Head of caudate nucleus (tissue), 42 donors: ENCODE results near the gene DUSP5.

ENCODE experiments used
- DNase-seq, 42 donors: peaks; one replicate each; pipeline versions ENCODE4 v3.0.0 to v3.0.0-alpha.2; 2020 to 2021; ENCODE audit warnings: mixed read lengths in 7 of 42
- intact Hi-C: fragments of 100-400 bp; cut with DNase I; formaldehyde crosslinking; loops from one replicate; pipeline ENCODE4 v1.15.0; 2022

The DUSP5 gene

GRCh38 chr10:110475722-110476515 is 21.8 kb upstream of the DUSP5 start:
- intact Hi-C loops, result no loop called here

DNA sequence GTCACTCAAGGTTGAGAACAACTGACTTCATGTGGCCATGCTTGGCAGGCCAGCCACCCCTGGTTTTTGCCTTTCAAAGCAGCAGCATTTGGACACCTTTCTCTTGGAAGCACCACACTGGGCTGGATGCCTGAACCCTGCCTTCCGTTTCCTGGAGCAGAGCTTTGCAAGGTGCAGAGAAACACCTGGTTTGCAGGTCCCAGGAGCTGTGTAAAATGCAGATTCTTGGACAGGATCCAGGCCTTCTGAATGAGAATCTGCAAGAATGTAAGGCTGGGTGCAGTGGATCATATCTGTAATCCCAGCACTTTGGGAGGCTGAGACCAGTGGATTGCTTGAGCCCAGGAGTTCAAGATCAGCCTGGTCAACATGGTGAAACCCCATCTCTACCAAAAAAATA is 18.0 kb upstream of the DUSP5 start:
- no peak for DNase-seq
- intact Hi-C loops, result no loop called here

More at GRCh38 chr10:110475722-110476515, 21.8 kb upstream of the DUSP5 start:
- DNase-seq, result no peak

- no peak for DNase-seq
- intact Hi-C loops, result no loop called here
These were observed 17.3 kb upstream of the DUSP5 start for GRCh38 chr10:110480387-110480786.

- intact Hi-C loops, result no loop called here
- no peak for DNase-seq
These were observed 15.8 kb upstream of the DUSP5 start for GRCh38 chr10:110481919-110482318.

DNA sequence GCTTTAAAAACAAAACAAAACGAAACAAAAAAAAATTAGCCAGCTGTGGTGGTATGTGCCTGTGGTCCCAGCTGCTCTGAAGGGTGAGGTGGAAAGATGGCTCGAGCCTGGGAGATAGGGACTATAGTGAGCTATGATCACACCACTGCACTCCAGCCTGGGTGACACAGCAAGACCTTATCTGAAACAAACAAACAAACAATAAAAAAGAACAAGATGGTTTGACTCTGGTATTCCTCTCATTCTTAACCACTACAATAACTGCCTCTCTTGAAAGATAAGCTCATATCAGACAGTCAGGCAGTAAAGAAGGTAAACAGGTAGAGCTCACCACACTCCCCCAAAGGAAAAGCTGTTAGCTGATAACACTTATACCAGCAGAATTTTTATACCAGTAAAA is 14.1 kb upstream of the DUSP5 start:
- intact Hi-C loops, result no loop called here
- no peak for DNase-seq

GRCh38 chr10:110485541-110485940 is 12.2 kb upstream of the DUSP5 start:
- DNase-seq, result no peak
- intact Hi-C loops, result no loop called here

DNA sequence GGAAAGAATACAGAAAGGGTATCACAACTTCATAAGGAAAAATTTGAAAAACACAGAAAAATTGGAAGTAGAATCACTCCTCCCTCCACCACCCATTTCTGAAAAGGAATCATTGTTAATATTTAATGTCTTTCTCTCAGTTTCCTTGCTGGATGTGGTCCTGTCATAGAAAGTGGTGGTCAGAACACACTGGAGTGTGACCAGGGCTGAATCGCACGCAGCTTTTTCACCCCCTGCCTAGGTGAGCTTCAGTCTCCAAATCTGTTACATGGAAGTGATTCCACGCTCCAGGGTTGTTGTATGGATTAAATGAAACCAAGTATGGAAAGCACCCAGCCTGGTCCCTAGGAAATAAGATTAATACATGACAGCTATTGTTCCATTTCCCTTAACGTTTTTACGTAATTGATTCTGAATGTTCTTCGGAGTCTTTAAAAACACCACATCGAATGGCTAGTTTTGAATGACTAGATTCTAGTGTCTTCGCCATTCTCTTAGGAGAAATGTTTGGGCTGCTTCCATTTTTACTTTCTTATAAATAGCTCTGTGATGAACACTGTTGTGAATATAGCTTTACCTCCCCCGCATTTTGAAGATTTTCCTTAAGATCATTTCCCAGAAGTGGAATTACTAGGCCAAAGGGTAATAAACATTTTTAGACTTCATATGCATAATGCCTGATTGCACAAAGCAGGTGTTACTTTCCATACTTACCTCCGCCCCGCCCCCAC is 10.9 kb upstream of the DUSP5 start:
- intact Hi-C loops, result no loop called here
- no peak for DNase-seq

DNA sequence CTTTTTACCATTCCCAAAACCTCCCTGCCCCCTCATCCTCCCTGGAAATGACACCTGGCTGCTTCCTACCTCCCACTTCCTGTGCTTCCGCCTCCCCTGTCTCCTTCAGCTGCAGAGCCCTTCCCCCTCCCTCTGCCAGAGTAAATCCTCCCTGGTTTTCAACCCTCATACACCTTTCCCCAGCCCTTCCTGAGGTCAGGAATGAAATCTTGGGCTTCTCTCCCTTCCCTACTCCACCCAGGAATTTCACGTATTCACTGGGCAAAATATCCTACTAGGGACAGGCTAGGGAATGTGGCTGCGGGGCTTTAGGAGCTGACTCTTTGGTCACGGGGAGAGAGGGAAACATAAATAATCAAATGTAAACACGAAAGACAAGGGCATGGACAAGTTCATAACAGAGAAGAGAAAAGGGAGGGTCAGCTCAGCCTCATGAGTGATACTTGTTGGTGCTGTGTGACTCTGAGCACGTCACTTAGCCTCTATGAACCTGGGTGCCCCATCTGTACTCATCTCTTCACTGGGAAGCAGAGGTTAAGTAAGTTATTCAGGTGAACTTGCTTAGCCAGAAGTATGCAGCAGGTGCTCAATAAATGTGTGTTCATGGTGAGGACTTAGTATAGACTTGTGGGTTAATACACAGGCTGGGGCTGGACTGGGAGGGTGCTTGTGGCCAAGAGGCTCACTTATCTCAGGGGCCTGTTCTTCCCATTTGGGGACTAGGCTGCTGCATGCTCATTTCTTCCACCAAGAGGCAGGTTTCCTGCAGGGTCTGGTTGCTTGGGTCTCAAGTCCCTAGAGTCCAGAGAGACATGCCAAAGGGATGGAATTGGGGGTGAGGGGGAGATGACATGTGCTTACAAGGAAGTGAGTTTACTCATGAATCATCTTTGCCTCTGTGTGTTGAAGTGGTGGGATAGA is 10.0 kb upstream of the DUSP5 start:
- intact Hi-C loops, result no loop called here
- peak in 21 of 42 donors; percentile 11 to 74 (median 35) for DNase-seq

- intact Hi-C loops, result no loop called here
- no peak for DNase-seq
These were observed 9.4 kb upstream of the DUSP5 start for GRCh38 chr10:110488332-110488681.

- DNase-seq, result no peak
- intact Hi-C loops, result no loop called here
These were observed 8.8 kb upstream of the DUSP5 start for GRCh38 chr10:110488940-110489339.

- DNase-seq, result no peak
- intact Hi-C loops, result no loop called here
These were observed 7.1 kb upstream of the DUSP5 start for GRCh38 chr10:110490640-110491039.

- intact Hi-C loops, result no loop called here
- DNase-seq, result no peak
These were observed 6.4 kb upstream of the DUSP5 start for GRCh38 chr10:110491346-110491745.

- intact Hi-C loops, result no loop called here
These were observed 5.5 kb upstream of the DUSP5 start for GRCh38 chr10:110492069-110492822.

GRCh38 chr10:110493832-110494426 is 3.8 kb upstream of the DUSP5 start:
- intact Hi-C loops, result no loop called here
- no peak for DNase-seq

More at GRCh38 chr10:110492069-110492822, 5.5 kb upstream of the DUSP5 start:
- no peak for DNase-seq

DNA sequence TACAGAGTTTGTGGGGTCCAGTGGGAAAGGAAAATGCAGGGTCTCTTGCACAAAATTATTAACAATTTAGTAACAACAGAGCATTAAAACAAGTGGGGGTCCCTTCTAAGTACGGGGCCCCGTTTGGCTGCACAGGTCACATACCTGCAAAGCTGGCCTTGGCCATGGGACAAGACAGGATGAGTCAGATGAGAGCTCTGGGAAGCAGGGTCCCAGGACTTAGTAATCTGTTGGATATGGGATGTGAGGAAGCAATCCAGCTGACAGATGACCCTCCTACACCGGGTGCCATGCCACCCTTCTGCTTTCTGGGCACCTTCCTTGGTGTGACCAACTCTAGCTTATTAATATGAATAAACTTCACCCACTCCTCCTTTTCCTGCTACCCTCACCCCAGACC is 3.2 kb upstream of the DUSP5 start:
- no peak for DNase-seq
- intact Hi-C loops, result no loop called here

- peak in 40 of 42 donors; percentile 28 to 82 (median 60) for DNase-seq
- intact Hi-C loops, result loop anchor here (5.0 kb wide), 1 partner anchor 134 kb away; no protein-coding TSS in a partner anchor
These were observed 1.8 kb upstream of the DUSP5 start for GRCh38 chr10:110495731-110496552.
